Measurements from ENCODE around the gene TP53TG3.
"Not testable (repeated sequence)": the region's sequence is repeated elsewhere in the genome, so short reads cannot be mapped to it uniquely, and the experiment has no call there.

TP53TG3 gene

GRCh38 chr16:32676065-32676464 is at the start of gene TP53TG3:
TP53TG3 (minus strand) TSS chr16:32676165; CDS start chr16:32676097, 68 bp downstream.
- DNase-seq, result not testable (repeated sequence)

GRCh38 chr16:32650876-32651275 is 25.1 kb downstream of the TP53TG3 start:
- not testable (repeated sequence) for DNase-seq

GRCh38 chr16:32647562-32647961 is 28.4 kb downstream of the TP53TG3 start:
- DNase-seq, result not testable (repeated sequence)

- DNase-seq, result not testable (repeated sequence)
Observed at GRCh38 chr16:32646780-32647179, 29.2 kb downstream of the TP53TG3 start.

- not testable (repeated sequence) for DNase-seq
Observed at GRCh38 chr16:32646177-32646576, 29.8 kb downstream of the TP53TG3 start.

GRCh38 chr16:32645278-32645908 is 30.6 kb downstream of the TP53TG3 start:
- DNase-seq, result not testable (repeated sequence)

- not testable (repeated sequence) for DNase-seq
Observed at GRCh38 chr16:32644715-32645114, 31.2 kb downstream of the TP53TG3 start.

- not testable (repeated sequence) for DNase-seq
Observed at GRCh38 chr16:32637614-32638013, 38.4 kb downstream of the TP53TG3 start.

- DNase-seq, result not testable (repeated sequence)
Observed at GRCh38 chr16:32632096-32632495, 43.9 kb downstream of the TP53TG3 start.
